Measurements from ENCODE around the gene ZFYVE1.
A peak's percentile ranks its signal among the peaks of the same experiment; 100 is the strongest.
"Not testable (repeated sequence)": the region's sequence is repeated elsewhere in the genome, so short reads cannot be mapped to it uniquely, and the experiment has no call there.

Gene ZFYVE1

GRCh38 chr14:73026845-73027542, at the start of gene ZFYVE1:
ZFYVE1 (minus strand) TSS chr14:73027106; CDS start chr14:73024508, 2,598 bp downstream.
- DNase-seq (ENCODE audit: insufficient read length, low spot score) (peak; percentile 94), FAIRE-seq (peak; percentile 98)
- TF ChIP-seq POLR2A (IDR thresholded peaks at IDR 0.05; ENCODE audit: low read depth, low read length): peak; percentile 88

- FAIRE-seq: no peak
- no peak for TF ChIP-seq POLR2A (IDR thresholded peaks at IDR 0.05; ENCODE audit: low read depth, low read length)
These were observed 42.7 kb upstream of the ZFYVE1 start for GRCh38 chr14:73069585-73069984.

GRCh38 chr14:73058922-73059673, 32.2 kb upstream of the ZFYVE1 start:
- TF ChIP-seq POLR2A (IDR thresholded peaks at IDR 0.05; ENCODE audit: low read depth, low read length): no peak
- DNase-seq (ENCODE audit: insufficient read length, low spot score) (peak; percentile 49), FAIRE-seq (peak; percentile 33)

More at GRCh38 chr14:73069585-73069984, 42.7 kb upstream of the ZFYVE1 start:
- no peak for DNase-seq (ENCODE audit: insufficient read length, low spot score)

GRCh38 chr14:73058224-73058921, 31.5 kb upstream of the ZFYVE1 start, which contains the start of gene RBM25:
RBM25 (plus strand) TSS chr14:73058534; CDS start chr14:73071642, 13,108 bp downstream.
- DNase-seq (ENCODE audit: insufficient read length, low spot score) (peak; percentile 92), FAIRE-seq (peak; percentile 98)
- TF ChIP-seq POLR2A (IDR thresholded peaks at IDR 0.05; ENCODE audit: low read depth, low read length): peak; percentile 97

DNA sequence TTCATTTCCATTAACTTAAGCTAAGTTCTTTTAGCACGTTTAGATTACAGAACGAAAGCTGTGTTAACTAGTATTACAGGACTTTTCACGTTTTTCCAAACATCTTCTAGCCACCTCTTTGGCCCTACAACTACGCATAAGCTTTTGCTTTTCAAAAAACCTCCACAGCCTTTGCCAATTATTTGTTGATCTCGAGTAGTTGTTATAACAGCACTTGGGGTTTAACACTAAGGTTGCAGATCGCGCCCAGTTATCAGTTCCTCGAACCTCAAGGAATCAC, 31.0 kb upstream of the ZFYVE1 start:
- no peak for DNase-seq (ENCODE audit: insufficient read length, low spot score)
- TF ChIP-seq POLR2A (IDR thresholded peaks at IDR 0.05; ENCODE audit: low read depth, low read length): no peak
- FAIRE-seq: no peak

DNA sequence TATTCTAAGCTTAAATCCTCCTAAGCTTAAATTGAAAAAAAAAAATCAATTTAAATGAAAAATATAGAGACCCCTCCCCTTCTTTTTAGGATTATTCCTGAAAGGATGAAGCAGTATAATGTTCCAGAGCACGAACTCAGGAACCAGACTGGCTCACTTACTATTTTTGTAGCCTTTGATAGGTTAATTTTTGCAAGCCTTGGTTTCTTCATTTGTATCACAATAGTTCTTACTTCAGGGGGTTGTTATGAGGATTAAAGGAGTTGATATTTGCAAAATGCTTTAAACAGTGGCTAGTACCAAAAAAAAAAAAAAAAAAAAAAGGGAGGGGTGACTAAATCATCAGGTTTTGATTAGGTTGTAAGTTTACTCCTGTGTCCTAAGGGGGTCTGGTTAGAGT, 28.3 kb upstream of the ZFYVE1 start:
- FAIRE-seq (no peak), DNase-seq (ENCODE audit: insufficient read length, low spot score) (no peak)
- TF ChIP-seq POLR2A (IDR thresholded peaks at IDR 0.05; ENCODE audit: low read depth, low read length): no peak

DNA sequence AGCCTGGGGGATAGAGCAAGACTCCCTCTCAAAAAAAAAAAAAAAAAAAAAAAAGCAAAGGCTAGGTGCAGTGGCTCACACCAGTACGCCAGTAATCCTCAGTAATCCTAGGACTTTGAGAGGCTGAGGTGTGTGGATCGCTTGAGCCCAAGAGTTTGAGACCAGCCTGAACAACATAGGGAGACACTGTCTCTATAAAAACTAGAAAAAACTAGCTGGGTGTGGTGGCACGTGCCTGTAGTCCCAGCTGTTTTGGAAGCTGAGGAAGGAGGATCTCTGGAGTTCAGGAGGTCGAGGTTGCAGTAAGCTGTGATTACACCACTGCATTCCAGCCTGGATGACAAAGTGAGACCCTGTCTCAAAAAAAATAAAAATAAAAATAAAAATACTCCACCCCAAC, 22.5 kb upstream of the ZFYVE1 start:
- DNase-seq (ENCODE audit: insufficient read length, low spot score) (no peak), FAIRE-seq (no peak)
- no peak for TF ChIP-seq POLR2A (IDR thresholded peaks at IDR 0.05; ENCODE audit: low read depth, low read length)

DNA sequence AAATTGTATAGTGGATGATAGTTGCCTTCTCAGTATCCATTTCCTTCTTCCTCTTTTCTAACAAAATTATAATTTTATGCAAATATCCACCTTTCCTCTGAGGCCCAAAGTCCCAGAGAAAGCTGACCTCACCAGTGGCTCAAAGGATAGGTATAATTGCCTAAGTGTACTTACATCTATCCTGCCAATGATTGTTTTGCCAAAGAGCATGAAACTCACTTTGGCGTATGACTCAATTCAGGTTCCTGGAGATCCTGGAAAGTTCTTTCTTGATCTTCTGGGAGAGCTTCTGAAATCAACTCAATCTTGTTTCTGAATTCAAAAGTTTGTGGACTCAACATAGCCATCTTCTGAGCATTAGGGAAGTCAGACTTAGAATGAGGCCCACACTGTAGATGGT, 20.9 kb upstream of the ZFYVE1 start:
- TF ChIP-seq POLR2A (IDR thresholded peaks at IDR 0.05; ENCODE audit: low read depth, low read length): no peak
- no peak for FAIRE-seq
- DNase-seq (ENCODE audit: insufficient read length, low spot score): no peak

DNA sequence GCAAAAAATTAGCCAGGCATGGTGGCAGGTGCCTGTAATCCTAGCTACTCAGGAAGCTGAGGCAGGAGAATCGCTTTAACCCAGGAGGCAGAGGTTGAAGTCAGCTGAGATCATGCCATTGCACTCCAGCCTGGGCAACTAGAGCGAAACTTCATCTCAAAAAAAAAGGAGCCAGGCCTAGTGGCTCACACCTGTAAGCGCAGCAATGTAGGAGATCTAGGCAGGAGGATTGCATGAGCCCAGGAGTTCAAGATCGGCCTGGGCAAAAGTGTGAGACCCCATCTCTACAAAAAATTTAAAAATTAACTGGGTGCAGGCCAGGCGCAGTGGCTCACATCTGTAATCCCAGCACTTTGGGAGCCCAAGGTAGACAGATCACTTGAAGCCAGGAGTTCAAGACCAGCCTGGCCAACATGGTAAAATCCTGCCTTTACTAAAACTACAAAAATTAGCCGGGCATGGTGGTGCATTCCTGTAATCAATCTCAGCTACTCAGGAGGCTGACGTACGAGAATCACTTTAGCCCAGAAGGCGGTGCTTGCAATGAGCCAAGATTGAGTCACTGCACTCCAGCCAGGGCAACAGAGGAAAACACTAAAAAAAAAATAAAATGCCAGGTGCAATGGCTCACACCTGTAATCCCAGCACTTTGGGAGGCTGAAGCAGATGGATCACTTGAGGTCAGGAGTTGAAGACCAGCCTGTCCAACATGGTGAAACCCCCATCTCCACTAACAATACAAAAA, 10.0 kb upstream of the ZFYVE1 start:
- DNase-seq (ENCODE audit: insufficient read length, low spot score); FAIRE-seq: not testable (repeated sequence)

DNA sequence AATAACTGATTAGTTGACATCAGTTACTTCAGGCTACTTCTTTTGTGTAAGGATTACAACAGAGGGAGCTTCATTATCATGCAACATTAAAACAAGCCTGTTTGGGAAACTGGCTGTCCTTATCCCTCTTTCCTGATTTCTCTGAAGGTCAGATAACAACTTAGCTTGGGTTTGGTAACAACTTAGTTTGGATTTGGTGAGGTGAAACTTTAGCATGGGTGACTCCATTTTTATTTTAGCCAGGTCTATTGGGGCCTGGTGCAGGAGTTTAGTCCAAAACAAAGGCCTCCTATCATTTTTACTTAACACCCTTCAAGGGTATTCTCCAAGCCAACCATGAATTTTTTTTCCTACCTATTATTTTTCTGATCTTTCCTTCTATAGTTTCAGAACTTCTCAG, 1.1 kb upstream of the ZFYVE1 start:
- no peak for TF ChIP-seq POLR2A (IDR thresholded peaks at IDR 0.05; ENCODE audit: low read depth, low read length)
- no peak for DNase-seq (ENCODE audit: insufficient read length, low spot score)
- FAIRE-seq: no peak

DNA sequence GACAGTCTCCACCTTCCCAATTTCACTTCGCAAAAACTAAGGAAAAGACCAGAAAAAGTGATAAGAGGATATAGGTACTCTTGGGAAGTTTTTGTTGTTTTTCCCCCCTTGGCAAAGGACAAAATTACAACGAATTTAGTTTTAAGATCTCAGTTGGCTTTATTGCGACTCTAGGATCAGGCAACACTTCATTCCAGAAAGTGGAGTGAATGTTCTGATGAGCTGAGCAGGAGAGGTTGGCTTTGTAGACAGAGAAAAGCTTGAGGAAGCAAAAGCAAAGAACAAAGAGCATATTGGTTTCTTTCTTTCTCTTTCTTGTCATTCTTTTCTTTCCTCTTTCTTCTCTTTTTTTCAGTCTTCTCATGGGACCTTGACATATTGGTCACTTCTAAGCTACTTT, 640 bp upstream of the ZFYVE1 start:
- DNase-seq (ENCODE audit: insufficient read length, low spot score) (no peak), FAIRE-seq (no peak)
- no peak for TF ChIP-seq POLR2A (IDR thresholded peaks at IDR 0.05; ENCODE audit: low read depth, low read length)

DNA sequence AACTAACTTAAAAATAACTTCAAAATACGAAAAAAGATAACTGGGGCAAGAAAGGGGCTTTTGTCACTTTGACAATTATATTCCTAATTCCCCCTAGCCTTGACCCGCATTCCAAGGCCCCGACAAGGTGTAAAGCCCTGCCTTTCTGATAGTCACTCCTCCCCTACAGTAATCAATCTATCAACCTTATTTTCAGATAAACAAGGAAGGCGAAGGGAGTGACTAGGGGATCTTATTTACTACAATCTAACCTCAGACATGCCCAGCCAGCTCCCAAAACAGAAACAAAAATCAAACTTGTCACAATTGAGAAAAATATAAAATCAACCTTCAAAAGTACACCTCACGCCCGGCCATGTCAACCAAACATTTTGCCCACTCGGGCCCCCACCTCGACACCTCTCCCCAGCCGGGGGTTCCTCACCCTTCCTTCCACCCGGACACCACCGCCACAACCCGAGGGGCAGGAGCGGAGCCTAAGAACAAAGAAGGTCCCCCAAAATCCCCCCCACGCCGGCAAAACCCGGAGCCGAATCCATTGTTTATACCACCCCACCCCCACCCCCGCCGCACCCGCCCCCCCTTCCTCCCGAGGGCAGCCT, 562 bp downstream of the ZFYVE1 start:
- no peak for TF ChIP-seq POLR2A (IDR thresholded peaks at IDR 0.05; ENCODE audit: low read depth, low read length)
- DNase-seq (ENCODE audit: insufficient read length, low spot score) (peak; percentile 20), FAIRE-seq (no peak)

- no peak for TF ChIP-seq POLR2A (IDR thresholded peaks at IDR 0.05; ENCODE audit: low read depth, low read length)
- FAIRE-seq: no peak
- DNase-seq (ENCODE audit: insufficient read length, low spot score): no peak
These were observed 1.4 kb downstream of the ZFYVE1 start for GRCh38 chr14:73025544-73025943.
